ENCODE measurements around the gene SLC35F2.

Gene SLC35F2

GRCh38 chr11:107848345-107848744, 10.2 kb downstream of the SLC35F2 start:
- no peak for TF ChIP-seq EZH2phosphoT487 (IDR thresholded peaks at IDR 0.05; ENCODE audit: borderline replicate concordance)
- TF ChIP-seq CTCF (conservative IDR thresholded peaks at IDR 0.05; ENCODE audit: low read length): no peak
- no peaks in the 10 kb centered on the region for H3K9me3 ChIP-seq (ENCODE audit: insufficient read depth, low read depth, low read length)
- no peak overlapping the region for H2AFZ ChIP-seq (ENCODE audit: low read length)
- H3K27me3 ChIP-seq (ENCODE audit: insufficient read depth, low read length, poor library complexity, severe bottlenecking): no peaks in the 10 kb centered on the region
- no peaks in the 10 kb centered on the region for H3K4me1 ChIP-seq (ENCODE audit: insufficient read depth, low read length, poor library complexity, severe bottlenecking)
- no peak overlapping the region for H3K4me3 ChIP-seq (ENCODE audit: low read length, poor library complexity, severe bottlenecking)
- no peaks in the 10 kb centered on the region for H3K36me3 ChIP-seq (ENCODE audit: insufficient read depth, low read length)
- H3K9ac ChIP-seq (ENCODE audit: low read depth, low read length, poor library complexity, severe bottlenecking): no peak overlapping the region
- no peaks in the 10 kb centered on the region for H3F3A ChIP-seq (ENCODE audit: low read depth)
- H3K9me2 ChIP-seq (replicated peaks; ENCODE audit: low read depth, low read length): no peaks in the 10 kb centered on the region
- H3K79me2 ChIP-seq (ENCODE audit: insufficient read depth, low read length): no peaks in the 10 kb centered on the region
- H4K20me1 ChIP-seq (ENCODE audit: insufficient read depth, low read length, poor library complexity, severe bottlenecking): no peaks in the 10 kb centered on the region
- H3K4me2 ChIP-seq (ENCODE audit: low read depth, low read length, poor library complexity, severe bottlenecking): no peak overlapping the region

- no peaks in the 10 kb centered on the region for H3K4me1 ChIP-seq (ENCODE audit: insufficient read depth, low read length, poor library complexity, severe bottlenecking)
Measured at GRCh38 chr11:107847184-107847583, 11.4 kb downstream of the SLC35F2 start.

GRCh38 chr11:107844041-107844440, 14.5 kb downstream of the SLC35F2 start:
- Histone ChIP-seq H3K4me1 (ENCODE audit: insufficient read depth, low read length, poor library complexity, severe bottlenecking) (no peaks in the 10 kb centered on the region), H3K27me3 (ENCODE audit: insufficient read depth, low read length, poor library complexity, severe bottlenecking) (no peaks in the 10 kb centered on the region), H3K4me2 (ENCODE audit: low read depth, low read length, poor library complexity, severe bottlenecking) (no peak overlapping the region), H3K9ac (ENCODE audit: low read depth, low read length, poor library complexity, severe bottlenecking) (no peak overlapping the region), H4K20me1 (ENCODE audit: insufficient read depth, low read length, poor library complexity, severe bottlenecking) (no peaks in the 10 kb centered on the region), H2AFZ (ENCODE audit: low read length) (no peak overlapping the region), H3K9me2 (replicated peaks; ENCODE audit: low read depth, low read length) (no peaks in the 10 kb centered on the region), H3F3A (ENCODE audit: low read depth) (no peaks in the 10 kb centered on the region), H3K36me3 (ENCODE audit: insufficient read depth, low read length) (no peaks in the 10 kb centered on the region), H3K4me3 (ENCODE audit: low read length, poor library complexity, severe bottlenecking) (no peak overlapping the region), H3K9me3 (ENCODE audit: insufficient read depth, low read depth, low read length) (no peaks in the 10 kb centered on the region), H3K79me2 (ENCODE audit: insufficient read depth, low read length) (no peaks in the 10 kb centered on the region)
- TF ChIP-seq CTCF (conservative IDR thresholded peaks at IDR 0.05; ENCODE audit: low read length): no peak
- no peak for TF ChIP-seq EZH2phosphoT487 (IDR thresholded peaks at IDR 0.05; ENCODE audit: borderline replicate concordance)

More at GRCh38 chr11:107847184-107847583, 11.4 kb downstream of the SLC35F2 start:
- Histone ChIP-seq H2AFZ (ENCODE audit: low read length) (no peak overlapping the region), H3K36me3 (ENCODE audit: insufficient read depth, low read length) (no peaks in the 10 kb centered on the region), H3K4me3 (ENCODE audit: low read length, poor library complexity, severe bottlenecking) (no peak overlapping the region), H3K79me2 (ENCODE audit: insufficient read depth, low read length) (no peaks in the 10 kb centered on the region), H3F3A (ENCODE audit: low read depth) (no peaks in the 10 kb centered on the region), H3K4me2 (ENCODE audit: low read depth, low read length, poor library complexity, severe bottlenecking) (no peak overlapping the region), H3K9ac (ENCODE audit: low read depth, low read length, poor library complexity, severe bottlenecking) (no peak overlapping the region), H3K9me2 (replicated peaks; ENCODE audit: low read depth, low read length) (no peaks in the 10 kb centered on the region), H4K20me1 (ENCODE audit: insufficient read depth, low read length, poor library complexity, severe bottlenecking) (no peaks in the 10 kb centered on the region), H3K9me3 (ENCODE audit: insufficient read depth, low read depth, low read length) (no peaks in the 10 kb centered on the region), H3K27me3 (ENCODE audit: insufficient read depth, low read length, poor library complexity, severe bottlenecking) (no peaks in the 10 kb centered on the region)
- no peak for TF ChIP-seq EZH2phosphoT487 (IDR thresholded peaks at IDR 0.05; ENCODE audit: borderline replicate concordance)
- TF ChIP-seq CTCF (conservative IDR thresholded peaks at IDR 0.05; ENCODE audit: low read length): no peak

All from Loucy (cell line).